22Rv1 (cell line): Measurements from ENCODE around the gene SARS2.

Experiments used
- CTCF ChIP-seq: fragments of 450-650 bp; IDR thresholded peaks from 2 replicates; pipeline ENCODE4 v1.5.1; 2017; ENCODE audit warnings: mild to moderate bottlenecking
- ZFX ChIP-seq: fragments of 450-650 bp; IDR thresholded peaks from 2 replicates; pipeline ENCODE4 v1.6.1; 2017; ENCODE audit warnings: antibody characterized with exemption, borderline replicate concordance

- TF ChIP-seq CTCF (no peak), ZFX (no peak)
Observed at GRCh38 chr19:38975861-38976271, 45.3 kb upstream of the SARS2 start.
